HG02852 (cell line): Measurements from ENCODE around the gene TPSB2.
"Not testable (repeated sequence)": the region's sequence is repeated elsewhere in the genome, so short reads cannot be mapped to it uniquely, and the experiment has no call there.

Experiments
- ATAC-seq: cut with Tn5 transposase; IDR thresholded peaks from one replicate; pipeline ENCODE4 v1.9.1; 2021; ENCODE audit warnings: mild to moderate bottlenecking, moderate library complexity; ENCODE audit not compliant: unreplicated experiment

Gene TPSB2

DNA sequence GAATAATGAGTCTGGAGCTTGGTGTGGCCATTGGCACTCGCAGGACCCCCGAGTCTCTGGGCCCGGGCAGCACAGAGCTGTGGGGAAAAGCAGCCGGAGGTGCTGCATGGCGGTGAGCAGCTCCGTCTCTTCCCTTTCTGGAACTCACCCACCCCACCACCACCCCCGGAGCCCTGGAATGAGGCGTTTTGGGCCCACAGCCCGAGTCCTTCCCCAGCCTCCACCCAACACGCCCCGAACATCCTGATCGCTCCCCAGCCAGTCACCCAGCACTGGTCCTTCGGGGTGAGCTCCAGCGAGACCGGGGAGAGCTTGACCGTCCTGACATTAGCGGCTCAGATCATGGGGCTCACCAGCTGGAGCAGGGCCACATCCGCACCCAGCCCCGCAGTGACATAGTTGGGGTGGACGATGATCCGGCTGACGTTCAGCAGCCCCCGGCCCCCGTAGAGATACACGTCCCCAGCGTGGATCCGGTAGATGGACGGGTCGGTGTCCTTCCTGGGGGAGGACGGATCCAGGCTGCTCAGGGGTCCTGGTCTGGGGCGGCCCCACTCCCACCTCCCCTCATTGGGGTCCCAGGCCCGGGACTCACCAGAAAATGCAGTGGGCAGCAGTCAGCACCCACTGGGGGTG is 32.3 kb upstream of the TPSB2 start:
- ATAC-seq, result no peak

DNA sequence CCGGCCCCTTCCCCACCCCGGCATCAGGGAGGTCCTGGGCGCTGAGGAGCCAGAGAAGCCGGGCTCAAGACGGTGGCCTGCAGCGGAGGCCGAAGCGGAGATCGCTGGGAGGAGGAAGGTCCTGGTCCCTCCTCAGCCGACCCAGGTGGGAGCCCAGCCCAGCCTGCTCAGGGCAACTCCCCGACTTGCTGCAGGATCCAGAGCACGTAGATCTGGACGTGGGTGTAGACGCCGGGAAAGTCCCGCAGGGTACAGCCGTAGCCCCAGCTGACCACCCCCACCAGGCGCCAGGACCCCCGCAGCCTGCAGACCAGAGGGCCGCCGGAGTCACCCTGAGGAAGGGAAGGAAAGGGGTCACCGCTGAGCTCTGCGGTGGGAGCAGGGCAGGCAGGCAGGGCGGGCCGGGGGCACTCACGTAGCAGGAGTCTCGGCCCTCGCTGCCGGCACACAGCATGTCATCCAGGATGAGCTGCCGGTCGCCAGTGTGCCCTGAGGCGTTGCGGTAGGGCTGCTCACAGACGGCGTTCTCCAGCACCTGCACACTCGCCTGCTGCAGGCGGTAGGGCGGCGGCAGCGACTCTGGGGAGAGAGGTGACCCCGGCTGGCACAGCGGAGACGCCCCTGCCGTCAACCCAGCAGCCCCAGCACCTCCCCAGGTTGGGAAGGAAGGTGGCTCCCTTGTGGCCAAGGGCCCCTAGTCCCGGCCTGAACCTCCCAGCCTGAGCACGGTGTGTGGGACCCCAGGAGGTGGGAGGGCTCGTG is 31.3 kb upstream of the TPSB2 start:
- no peak for ATAC-seq

DNA sequence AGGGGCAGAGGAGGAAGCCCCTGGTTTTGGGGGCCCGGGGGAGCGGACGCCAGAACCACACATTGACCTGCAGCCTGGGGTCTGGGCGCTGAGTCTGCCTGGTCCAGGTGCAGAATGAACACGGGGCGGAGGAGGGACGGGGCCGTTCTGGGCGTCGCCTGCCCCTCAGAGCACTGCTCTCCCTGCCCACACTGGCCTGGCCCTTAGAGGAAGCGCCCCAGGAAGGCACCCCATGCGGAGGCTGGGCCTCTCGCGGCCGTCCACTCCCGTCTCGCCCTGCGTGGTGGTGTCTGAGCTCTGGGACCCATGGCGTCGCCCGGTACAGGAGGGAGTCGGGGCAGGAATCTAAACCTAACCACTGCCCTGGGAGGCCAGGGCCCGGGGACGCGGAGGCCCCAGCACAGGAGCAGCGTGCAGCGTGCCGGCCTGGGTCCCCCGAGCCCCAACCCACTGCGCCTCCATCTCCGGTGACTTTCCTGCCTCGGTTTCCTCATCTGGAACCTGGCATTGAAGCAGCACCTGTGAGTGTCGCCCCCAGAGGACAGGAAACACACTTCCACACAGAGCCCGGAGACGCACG is 30.2 kb upstream of the TPSB2 start:
- no peak for ATAC-seq

DNA sequence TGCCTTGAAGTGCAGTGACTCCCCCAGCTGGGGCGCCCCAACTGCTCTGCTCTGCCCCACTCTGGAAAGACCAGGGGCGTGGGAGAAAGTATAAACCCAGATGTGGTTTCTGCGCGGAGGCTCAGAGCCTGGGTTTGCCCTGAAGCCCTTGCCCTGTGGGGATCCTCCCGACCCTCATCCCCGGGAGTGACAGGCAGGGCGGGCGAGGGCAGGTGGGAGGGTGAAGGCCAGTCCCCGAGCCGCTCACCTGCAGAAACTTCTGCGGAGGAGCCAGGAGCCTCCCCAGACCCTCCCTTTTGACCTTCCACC is 29.7 kb upstream of the TPSB2 start:
- no peak for ATAC-seq

DNA sequence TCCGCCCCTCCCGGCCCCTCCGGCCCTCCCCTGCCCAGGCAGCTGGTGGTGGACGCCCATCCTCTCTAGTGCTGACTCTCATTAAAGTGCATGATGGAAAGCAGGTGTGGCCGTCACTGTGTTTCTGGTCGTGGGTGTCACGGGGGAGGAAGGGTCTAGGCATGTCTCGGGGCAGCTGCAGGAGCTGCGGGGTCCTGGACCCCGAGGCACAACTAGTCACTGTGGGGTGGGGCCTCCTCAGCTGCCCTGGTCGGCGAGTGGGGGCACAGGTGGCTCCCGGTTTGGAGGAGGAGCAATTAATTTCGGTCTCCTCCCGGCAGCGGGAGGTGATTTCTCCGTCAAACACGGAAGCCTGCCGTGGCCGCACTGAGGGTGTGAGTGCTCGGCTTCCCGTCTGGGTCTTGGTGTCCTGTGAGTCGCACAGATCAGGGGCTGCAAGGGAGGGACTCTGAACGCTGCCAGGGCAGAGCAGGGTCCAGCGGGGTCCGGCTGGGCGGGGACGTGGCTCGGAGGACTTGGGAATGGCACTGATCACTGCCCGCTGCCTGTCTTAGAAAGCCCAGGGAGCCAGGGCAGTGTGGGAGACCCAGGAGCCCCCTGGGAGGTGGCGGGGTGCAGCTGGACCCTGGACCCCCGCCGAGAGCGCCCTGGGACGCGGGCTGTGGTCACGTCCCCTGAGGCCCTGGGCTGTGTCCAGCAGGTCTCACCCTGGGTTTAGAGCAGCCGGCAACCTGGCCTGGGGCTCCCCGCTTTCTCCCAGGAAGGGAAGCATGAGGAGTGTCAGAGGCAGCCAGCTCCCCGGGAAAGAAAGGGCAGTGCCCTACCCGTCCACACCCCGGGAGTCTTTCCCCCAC is 29.1 kb upstream of the TPSB2 start:
- no peak for ATAC-seq

DNA sequence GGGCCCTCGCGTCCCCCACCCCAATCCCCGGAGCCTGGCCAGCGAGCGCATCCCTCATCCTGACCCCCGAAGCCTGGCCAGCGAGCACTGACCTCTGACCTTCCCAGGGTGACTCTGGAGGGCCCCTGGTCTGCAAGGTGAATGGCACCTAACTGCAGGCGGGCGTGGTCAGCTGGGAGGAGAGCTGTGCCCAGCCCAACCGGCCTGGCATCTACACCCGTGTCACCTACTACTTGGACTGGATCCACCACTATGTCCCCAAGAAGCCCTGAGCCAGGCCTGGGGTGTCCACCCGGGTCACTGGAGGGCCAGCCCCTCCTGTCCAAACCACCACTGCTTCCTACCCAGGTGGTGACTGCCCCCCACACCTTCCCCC is 28.2 kb upstream of the TPSB2 start:
- no peak for ATAC-seq

DNA sequence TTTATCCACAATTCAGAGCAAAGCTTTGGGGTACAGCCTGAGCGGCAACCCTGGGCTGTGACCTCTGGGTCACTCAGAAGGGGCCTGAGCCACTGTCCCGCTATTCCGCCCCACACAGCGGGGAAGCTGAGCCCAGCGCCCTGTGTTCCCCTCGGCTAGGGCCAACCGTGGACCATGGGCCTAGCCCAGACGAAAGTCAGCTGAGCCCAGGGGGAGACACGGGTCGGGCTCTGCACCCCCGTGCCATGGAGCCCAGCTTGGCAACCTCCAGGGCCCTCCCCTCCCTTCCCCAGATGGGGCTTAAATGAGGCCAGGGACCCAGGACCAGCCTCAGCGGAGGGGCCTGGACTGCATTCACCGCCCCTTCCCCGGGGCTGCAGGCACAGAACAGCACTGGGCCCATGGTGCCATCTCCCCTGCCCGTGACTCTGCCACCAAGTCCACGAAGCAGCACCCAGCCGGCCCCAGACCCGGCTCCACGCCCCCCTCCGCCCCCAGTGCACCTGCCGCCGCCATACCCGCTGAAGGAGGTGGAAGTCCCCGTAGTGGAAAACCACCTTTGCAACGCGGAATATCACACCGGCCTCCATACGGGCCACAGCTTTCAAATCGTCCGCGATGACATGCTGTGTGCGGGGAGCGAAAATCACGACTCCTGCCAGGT is 27.7 kb upstream of the TPSB2 start:
- no peak for ATAC-seq

DNA sequence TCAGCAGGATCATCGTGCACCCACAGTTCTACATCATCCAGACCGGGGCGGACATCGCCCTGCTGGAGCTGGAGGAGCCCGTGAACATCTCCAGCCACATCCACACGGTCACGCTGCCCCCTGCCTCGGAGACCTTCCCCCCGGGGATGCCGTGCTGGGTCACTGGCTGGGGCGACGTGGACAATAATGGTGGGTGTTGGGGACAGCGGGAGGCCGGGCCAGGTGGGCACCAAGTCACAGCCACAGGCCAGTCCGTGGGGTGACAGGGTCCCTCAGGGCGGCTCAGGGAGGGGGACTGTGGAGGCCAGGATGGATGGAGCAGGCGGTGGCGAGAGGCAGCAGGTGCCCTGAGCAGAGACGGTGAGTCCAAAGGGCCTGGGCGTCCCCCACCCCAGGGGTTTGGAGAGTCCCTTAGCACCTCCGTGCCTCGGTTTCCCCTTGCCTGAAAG is 26.9 kb upstream of the TPSB2 start:
- no peak for ATAC-seq

DNA sequence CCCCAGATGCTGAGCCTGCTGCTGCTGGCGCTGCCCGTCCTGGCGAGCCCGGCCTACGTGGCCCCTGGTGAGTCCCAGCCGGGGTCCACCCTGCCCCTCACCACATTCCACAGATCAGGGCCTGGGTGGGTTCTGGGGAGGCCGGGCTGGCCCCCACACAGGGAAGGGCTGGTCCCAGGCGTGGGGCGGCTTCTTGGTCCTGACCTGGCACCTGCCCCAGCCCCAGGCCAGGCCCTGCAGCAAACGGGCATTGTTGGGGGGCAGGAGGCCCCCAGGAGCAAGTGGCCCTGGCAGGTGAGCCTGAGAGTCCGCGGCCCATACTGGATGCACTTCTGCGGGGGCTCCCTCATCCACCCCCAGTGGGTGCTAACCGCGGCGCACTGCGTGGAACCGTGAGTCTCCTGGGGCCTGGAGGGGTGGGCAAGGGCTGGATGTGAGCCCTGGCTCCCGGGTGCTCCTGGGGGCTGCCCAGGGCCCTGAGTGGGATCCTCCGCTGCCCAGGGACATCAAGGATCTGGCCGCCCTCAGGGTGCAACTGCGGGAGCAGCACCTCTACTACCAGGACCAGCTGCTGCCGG is 26.4 kb upstream of the TPSB2 start:
- not testable (repeated sequence) for ATAC-seq

DNA sequence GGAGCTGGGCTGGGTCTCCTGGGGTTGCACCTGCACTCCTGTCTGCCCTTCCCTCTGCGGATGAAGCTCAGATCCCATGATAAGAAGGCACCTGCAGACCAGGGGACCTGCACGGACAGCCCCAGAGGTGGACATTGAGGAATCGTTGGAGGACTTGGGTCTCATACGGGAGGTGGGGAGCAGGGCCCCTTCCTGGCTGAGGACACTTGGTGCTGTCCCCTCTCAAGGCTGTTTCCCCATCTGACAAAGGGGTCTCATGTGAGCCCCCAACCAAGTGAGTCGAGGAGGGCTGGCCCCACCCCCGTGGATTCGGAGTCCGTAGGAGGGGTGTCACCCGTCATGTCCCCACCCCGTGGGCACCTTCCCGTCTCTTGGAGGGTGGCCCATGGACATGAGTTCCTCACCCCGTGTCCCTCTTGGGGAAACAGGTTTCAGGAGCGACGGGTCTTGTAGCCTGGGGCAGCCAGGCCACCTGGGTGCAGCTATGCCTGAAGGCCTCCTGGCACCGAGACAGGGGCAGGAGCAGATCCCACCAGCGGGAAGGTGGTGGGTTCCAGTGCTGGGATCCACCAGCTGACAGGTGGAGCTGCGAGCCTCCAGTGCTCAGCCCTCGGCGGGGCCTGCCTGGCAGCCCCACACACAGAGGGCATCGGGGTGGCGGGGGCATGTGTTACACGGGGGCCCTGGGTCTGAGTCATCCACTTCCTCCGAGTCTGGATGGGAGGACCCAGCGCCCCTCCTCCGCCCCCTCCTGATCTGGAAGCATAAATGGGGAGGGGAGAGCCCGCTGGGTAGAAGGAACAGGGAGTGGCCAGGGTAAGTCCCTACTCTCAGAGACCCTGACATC is 25.5 kb upstream of the TPSB2 start, which contains the start of gene TPSD1:
Gene TPSD1, plus strand, starts transcription at position 794 of the 847 bp plus-strand sequence. CDS start 212 bp downstream, outside the sequence.
- not testable (repeated sequence) for ATAC-seq

DNA sequence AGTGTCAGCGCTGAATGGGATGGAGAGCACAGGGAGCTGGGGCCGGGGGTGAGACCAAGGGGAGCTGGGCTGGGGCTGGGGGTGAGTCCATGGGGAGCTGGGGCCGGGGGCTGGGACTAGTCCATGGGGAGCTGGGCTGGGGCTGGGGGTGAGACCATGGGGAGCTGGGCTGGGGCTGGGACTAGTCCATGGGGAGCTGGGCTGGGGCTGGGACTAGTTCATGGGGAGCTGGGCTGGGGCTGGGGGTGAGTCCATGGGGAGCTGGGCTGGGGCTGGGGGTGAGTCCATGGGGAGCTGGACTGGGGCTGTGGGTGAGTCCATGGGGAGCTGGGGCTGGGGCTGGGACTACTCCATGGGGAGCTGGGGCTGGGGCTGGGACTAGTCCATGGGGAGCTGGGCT is 24.8 kb upstream of the TPSB2 start:
- not testable (repeated sequence) for ATAC-seq

DNA sequence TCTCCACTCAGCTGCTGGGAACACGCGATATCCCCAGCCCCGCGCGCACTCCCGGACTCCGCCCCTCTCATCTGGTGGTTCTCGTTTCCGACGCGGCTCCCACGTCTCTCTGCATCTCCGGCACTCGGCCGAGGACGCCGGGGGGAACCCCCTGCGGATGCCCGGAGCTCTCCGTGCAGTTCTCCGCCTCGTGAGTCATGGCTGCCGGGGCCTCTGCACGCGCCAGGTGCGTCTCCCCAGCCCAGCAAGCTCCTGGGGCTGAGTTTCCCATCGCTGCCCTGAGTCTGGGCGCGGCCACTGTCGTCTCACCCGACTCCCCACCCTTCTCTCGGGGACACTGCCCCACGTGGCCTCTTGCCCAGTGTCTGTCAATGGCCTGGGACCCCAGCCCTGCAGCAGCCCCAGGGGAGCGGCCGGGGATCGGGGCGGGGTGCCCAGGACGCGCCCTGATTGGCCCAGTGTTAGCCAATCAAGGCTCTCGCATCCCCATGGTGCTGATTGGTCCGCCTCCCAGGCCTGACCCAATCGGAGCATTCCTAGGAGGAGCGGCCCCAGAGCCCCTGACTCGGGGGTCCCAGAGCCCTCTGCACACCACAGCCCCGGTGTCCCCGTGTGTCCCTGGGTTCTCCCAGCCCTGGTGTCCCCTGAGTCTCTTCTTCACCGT is 23.8 kb upstream of the TPSB2 start:
- ATAC-seq, result not testable (repeated sequence)

DNA sequence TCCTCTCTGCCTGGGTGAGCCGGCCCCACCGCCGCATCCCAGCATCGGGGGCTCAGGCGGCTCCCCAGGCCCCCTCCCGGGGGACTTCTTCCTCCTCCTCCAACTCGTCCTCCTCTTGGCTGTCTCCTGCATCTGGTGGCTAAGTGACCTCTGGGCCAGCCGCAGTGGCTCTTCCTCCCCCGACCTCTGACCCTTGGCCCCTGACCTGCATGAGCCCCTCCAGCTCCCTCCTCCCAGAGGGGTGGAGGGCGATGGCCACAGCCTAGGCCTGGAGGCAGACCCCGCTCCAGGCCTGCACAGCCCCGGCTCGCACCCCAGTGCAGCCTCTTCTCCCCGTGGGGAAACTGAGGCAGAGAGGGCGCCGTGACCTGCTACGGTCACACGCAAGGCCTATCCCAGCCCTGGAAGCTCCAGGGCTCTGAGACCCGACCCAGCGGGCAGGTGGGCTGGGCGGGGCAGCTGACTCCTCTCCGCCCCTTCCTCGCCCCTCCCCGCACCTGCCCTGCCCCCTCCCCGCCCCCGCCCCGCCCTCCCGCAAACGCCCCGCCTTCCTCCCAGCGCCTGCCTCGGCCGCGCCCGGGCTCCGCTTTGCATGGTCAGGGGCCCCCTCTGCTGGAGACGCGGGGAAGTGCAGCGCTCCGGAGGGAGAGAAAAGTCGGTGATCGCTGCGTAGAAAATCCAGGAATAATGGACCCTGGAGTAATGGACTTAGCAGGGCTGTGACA is 19.2 kb upstream of the TPSB2 start:
- not testable (repeated sequence) for ATAC-seq

DNA sequence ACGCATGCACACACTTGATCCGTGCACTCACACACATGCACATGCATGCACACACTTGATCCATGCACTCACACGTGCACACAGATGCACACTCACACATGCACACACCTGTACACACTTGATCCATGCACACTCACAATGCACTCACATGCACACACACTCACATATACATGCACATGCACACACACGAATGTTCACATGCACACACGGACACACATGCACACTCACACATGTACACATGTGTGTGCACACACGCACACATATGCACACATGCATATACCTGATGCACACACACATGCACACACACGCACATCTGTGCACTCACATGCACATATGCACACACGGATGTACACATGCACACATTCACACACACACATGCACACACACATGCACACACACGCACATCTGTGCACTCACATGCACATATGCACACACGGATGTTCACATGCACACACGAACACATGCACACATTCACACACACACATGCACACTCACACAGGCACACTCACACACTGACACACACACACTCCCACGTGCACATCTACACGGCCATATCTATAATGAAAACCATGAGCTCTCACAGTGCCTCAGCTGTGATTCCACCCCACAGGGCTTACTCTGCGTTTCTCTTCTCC is 18.0 kb upstream of the TPSB2 start:
- ATAC-seq, result not testable (repeated sequence)

DNA sequence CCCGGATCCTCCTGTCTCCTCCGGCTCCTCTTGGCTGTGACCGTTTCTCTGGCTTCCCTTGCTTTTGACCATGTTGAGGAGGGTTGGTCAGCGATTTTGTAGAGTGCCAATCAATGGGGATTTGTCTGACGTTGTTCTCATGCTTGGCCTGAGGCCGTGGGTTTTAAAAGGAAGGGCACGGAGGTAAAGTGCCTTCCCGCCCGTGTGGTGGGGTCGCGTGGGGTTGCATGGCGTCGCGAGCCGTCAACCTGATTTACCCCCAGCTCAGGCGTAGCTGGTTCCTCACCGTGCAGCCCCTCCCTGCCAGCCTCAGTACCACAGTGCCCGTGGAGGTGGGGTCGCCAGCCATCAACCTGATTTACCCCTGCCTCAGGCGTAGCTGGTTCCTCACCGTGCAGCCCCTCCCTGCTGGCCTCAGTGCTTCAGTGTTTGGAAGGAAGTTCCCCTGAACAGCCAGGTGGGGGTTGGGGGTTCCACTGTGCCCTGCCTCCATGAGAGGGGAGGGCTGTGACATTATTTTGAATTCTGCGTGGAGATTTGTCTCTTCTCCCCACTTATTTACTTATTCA is 15.6 kb upstream of the TPSB2 start:
- no peak for ATAC-seq

DNA sequence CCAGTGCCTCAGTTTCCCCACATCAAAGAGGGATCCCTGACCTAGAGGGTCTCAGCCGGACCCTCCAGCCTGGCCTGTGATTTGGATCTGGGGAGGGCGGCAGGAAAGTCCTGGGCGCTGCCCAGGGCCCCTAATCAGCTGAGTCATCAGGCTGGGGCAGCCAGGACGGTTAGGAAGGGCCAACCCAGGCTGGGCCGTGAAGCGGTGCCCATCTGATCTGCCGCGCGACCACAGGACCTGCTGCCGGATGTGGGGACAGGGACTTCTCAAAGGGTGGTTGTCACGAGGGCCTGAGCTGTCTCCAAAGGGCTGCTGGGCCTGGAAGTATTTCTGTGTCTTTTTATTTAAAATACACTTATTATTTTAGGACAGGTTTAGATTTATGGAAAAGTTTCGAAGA is 14.9 kb upstream of the TPSB2 start:
- ATAC-seq, result no peak
